Right forelimb (tissue), 1 donor: ENCODE measurements around the gene STXBP3.
"Not testable (repeated sequence)": the region's sequence is repeated elsewhere in the genome, so short reads cannot be mapped to it uniquely, and the experiment has no call there.

Experiments
- DNase-seq: peaks from one replicate; pipeline ENCODE4 v3.0.0-alpha.2; 2018

Gene STXBP3

GRCh38 chr1:108729481-108729880, 17.0 kb upstream of the STXBP3 start:
- no peak for DNase-seq

GRCh38 chr1:108732398-108732797, 14.1 kb upstream of the STXBP3 start:
- DNase-seq = no peak

- no peak for DNase-seq
Observed at GRCh38 chr1:108734171-108734865, 12.2 kb upstream of the STXBP3 start.

GRCh38 chr1:108742253-108742652, 4.2 kb upstream of the STXBP3 start:
- DNase-seq = no peak

- DNase-seq = no peak
Observed at GRCh38 chr1:108745980-108746381, 493 bp upstream of the STXBP3 start.

DNA sequence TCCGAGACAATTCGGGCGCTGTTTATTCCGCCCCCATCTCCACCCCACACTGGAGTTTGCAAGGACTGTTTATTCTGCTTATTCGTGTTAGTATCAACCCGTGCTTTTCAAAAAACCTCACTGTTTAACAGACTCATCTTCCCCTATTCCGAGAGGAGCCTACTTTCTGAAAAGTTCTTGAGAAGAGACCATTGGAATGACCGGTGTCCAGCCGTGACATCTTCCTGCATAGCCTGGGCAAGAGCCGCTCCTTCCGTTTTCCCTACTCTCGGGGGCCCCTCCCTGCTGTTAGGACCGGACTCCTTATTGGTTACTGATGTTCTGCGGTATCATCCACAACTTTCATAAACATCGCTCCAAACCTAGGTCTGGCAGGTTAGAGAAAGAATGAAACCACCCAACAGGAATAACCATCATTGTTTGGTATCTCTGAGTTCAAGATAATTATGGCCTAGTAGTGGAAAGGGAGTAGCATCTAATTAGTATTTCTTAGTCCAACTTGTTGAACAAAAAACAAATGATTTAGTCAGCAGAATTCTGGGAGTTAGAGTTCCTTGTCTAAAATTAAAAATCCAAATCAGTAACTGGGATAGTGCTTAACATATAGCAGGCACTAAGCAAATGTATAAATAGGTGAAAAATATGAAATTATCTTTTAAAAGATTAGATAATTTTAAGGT, 837 bp downstream of the STXBP3 start:
- DNase-seq = peak; percentile 80

DNA sequence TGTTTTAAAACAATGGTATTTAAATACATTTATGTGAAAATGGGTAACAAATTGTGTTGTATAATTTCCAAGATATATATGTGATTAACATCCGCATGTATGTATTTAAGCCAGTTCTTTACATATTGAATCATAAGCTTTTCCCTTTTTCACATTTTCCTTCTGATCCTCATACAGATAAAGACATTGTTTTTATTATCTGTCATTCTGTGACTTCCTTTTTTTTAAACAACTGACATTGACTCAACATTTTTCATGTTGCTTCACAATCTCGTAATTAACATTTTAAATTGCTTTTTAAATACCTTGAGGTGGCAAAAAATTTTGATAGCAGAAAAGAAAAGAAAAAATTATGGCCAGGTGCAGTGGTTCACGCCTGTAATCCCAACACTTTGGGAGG, 1.4 kb downstream of the STXBP3 start:
- DNase-seq = no peak

DNA sequence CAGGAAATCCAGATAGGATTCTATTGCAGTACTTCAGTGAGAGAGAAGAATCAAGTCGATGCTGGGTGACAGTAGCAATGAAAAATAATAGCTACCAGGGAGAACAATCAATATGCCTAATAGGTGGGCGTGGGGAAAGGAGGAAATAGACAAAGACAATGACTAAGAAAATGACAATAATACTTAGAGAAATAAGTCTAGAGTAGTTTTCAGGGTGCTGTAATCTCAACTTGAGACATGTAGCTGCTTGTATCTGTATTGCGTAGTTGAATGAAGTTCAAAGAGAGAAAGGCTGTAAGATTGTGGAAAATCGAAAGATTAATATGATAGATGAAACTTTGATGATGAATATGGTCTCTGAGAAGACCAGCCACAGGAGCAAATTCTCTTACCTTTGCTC, 2.6 kb downstream of the STXBP3 start:
- DNase-seq = no peak

- DNase-seq = no peak
Observed at GRCh38 chr1:108750476-108751181, 4.2 kb downstream of the STXBP3 start.

DNA sequence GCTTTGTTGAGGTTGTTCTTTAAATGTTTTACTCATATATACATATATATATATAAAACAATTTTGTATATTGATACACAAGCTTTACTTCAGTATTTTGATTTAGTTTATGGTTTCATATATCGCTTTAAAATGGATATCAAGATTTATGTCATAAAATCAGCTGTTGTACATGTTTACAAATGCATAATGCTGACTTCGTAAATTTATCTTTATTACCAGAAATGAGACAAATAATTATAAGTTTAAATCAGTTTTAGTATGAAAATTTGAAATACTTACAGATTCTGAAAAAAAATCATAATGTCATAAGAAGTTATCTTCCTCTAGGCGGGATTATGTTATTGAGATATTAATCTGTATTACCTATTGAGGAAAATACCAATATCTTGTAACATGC, 6.9 kb downstream of the STXBP3 start:
- DNase-seq = no peak

DNA sequence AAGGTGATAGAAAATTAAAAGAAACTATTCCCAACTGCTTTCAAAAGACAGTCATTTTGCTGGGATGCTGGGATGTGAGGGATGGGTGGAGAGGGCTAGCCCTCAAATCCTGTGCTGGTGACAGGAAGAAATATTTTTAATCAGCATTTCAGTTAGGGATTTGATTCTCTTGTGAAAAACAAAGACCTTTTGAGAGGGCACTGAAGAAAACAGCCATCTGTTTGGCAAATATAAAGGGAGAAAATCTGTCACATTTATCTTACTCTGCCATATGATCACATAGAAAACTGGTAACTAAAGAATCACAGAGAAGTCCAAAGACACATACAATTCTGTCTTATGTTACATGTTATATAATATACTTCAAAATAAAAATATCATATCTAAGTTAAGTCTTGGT, 12.3 kb downstream of the STXBP3 start:
- DNase-seq = no peak

- DNase-seq = no peak
Observed at GRCh38 chr1:108767115-108767514, 20.6 kb downstream of the STXBP3 start.

- no peak for DNase-seq
Observed at GRCh38 chr1:108767708-108768107, 21.2 kb downstream of the STXBP3 start.

GRCh38 chr1:108777839-108778238, 31.4 kb downstream of the STXBP3 start:
- DNase-seq = no peak

DNA sequence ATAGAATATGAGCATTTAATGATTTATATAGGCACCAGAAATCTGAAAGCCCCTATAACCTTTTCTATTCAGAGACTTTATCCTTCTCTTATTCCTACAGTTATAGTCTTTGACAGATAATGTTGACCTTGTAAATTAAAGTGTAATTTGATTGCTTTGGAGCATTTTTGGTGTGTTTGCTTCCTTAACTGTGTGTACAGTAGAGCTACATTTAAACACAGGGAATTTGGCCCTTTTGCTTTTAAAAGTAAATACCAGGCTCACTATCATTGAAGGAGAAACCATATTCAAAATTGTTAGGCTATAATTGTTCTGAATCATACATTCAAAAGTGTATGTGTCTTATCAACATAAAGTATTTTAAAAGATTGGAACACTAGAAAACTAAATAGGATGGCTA, 33.0 kb downstream of the STXBP3 start:
- DNase-seq = no peak

DNA sequence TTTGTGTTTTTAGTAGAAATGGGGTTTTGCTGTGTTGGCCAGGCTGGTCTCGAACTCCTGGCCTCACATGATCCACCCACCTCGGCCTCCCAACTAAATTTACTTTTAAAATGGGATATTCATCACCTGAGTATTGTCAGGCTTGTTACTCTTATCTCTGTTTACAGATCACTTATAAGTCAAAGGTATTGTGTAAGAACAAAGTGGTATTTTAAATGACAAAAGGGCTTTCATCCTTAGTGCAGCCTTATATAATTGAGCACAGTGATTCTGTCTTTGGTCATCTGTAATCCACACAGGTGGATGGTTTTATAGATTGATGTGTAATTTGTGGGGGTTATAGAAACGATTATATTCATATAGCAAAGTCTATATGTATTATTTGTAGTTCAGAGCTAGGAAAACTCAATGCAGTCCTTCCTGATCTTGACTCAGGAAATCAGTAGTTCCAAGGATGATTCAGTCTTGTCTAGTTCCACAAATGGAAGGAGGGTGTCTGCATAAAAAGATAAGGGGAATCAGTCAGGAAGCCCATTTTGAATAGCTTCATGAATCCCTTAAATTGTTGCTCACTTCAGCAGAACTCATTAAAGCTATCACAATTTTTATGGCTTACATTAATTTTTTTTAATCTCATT, 34.6 kb downstream of the STXBP3 start:
- no peak for DNase-seq

DNA sequence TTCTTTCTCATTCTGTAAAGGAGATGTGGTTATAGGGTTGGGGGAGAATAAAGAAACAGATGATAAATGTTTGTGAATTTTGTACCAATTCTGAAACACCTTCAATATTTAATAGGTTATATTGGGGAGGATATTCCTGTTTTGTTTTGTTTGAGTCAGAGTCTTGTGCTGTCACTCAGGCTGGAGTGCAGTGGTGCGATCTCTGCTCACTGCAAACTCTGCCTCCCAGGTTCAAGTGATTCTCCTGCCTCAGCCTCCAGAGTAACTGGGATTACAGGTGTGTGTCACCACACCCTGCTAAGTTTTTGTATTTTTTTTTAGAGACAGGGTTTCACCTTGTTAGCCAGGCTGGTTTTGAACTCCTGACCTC, 35.1 kb downstream of the STXBP3 start:
- not testable (repeated sequence) for DNase-seq

DNA sequence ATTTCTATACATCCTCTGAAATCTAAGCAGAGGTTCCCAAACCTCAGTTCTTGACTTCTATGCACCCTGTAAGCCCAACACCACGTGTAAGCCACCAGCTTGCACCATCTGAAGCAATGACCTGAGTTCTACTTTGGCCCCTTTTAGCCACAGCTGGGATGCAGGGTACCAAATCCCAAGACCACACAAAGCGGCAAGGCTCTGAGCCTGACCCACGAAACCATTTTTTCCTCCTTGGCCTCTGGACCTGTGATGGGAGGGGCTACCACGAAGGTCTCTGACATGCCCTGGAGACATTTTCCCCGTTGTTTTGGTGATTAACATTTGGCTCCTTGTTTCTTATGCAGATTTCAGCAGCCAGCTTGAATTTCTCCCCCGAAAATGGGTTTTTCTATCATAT, 38.8 kb downstream of the STXBP3 start:
- DNase-seq = no peak

DNA sequence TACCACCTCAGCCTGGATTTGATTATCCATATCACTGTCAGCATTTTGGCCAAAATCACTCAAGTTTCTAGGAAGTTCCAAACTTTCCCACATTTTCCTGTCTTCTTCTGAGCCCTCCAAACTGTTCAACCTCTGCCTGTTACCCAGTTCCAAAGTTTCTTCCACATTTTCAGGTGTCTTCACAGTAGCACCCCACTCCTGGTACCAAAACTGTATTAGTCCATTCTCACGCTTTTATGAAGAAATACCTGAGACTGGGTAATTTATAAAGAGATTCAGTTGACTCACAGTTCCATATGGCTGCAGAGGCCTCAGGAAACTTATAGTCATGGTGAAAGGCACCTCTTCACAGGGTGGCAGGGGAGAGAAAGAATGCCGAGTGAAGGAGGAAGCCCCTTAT, 39.4 kb downstream of the STXBP3 start:
- no peak for DNase-seq

DNA sequence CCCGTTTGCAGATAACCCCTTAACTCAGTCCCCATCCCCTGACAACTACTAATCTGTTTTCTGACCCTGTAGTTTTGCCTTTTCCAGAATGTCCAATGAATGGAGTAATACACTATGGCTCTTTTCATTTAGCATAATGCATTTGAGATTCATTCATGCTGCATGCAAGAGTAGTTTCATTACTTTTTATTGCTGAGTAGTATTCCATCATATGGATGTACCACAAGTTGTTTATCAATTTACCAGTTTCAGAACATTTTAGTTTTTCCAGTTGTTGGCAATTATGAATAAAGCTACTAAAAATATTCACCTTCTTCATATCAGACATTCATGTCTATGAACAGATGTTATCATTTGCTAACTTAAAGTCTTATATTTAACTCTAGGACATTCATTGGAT, 45.3 kb downstream of the STXBP3 start:
- no peak for DNase-seq

DNA sequence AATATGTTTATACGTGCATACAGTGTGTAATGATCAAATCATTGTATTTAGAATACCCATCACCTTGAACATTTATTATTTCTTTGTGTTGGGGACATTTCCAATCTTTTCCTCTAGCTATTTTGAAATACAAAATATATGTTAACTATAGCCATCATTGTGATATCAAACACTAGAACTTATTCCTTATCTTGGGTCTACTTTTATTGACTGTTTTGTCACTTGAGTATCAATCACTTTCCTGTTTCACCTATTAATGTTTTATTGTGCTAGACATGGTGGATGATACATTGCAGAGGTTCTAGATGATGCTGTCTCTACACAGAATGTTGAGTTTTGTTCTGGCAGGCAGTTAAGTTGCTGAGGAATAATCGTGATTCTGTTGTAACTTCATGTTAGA, 45.9 kb downstream of the STXBP3 start:
- DNase-seq = no peak

DNA sequence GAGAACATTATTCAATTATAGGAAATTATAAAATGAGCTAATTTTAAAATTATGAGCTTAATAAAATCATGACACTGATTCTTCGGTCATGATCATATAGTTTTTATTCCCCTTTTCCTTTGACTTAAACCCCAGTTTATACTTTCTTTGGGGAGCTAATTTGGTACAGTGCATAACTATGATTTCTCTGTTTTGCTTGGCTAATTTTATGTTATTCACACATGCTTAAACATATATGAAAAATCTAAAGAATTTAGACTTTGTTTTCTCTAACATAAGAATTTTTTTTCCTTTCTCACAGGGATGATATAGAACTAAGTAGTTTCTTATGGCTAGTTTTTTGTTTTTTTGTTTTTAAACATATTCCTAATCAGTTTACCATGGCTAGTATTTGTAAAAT, 52.5 kb downstream of the STXBP3 start:
- no peak for DNase-seq

- DNase-seq = no peak
Observed at GRCh38 chr1:108801101-108801500, 54.6 kb downstream of the STXBP3 start.

- no peak for DNase-seq
Observed at GRCh38 chr1:108803548-108803947, 57.1 kb downstream of the STXBP3 start.
